ENCODE data around the gene LRP4. TPM values are rescaled to one million over a fixed set of nuclear protein-coding genes. Genes with fewer than 3 reads are reported as not detected.
"Not testable (repeated sequence)": the region's sequence is repeated elsewhere in the genome, so short reads cannot be mapped to it uniquely, and the experiment has no call there.

Gene LRP4
- total RNA-seq, 1 experiment from 2014 or later: 0.32 TPM

GRCh38 chr11:46947399-46948077, 29.2 kb upstream of the LRP4 start:
- DNase-seq (ENCODE audit: low read depth in 1 of 2, low spot score in 2 of 2): no peak
- Histone ChIP-seq H3K36me3 (no peaks in the 10 kb centered on the region), H3K4me3 (no peak overlapping the region), H3K27me3 (replicated peaks) (no peaks in the 10 kb centered on the region), H3K9me3 (replicated peaks) (no peaks in the 10 kb centered on the region), H3K4me1 (replicated peaks) (peaks cover 28% of the 10 kb centered on the region), H3K27ac (no peak overlapping the region)

GRCh38 chr11:46944356-46945075, 26.2 kb upstream of the LRP4 start:
- no peaks in the 10 kb centered on the region for H3K27me3 ChIP-seq (replicated peaks)
- no peaks in the 10 kb centered on the region for H3K36me3 ChIP-seq
- no peaks in the 10 kb centered on the region for H3K9me3 ChIP-seq (replicated peaks)
- no peak overlapping the region for H3K27ac ChIP-seq
- H3K4me3 ChIP-seq: no peak overlapping the region
- no peak for DNase-seq (ENCODE audit: low read depth in 1 of 2, low spot score in 2 of 2)
- peaks cover 22% of the 10 kb centered on the region for H3K4me1 ChIP-seq (replicated peaks)

GRCh38 chr11:46942172-46942571, 23.8 kb upstream of the LRP4 start:
- H3K4me3 ChIP-seq: no peak overlapping the region
- no peaks in the 10 kb centered on the region for H3K36me3 ChIP-seq
- H3K4me1 ChIP-seq (replicated peaks): peaks cover 2% of the 10 kb centered on the region
- no peaks in the 10 kb centered on the region for H3K9me3 ChIP-seq (replicated peaks)
- no peak overlapping the region for H3K27ac ChIP-seq
- DNase-seq (ENCODE audit: low read depth in 1 of 2, low spot score in 2 of 2): no peak
- H3K27me3 ChIP-seq (replicated peaks): no peaks in the 10 kb centered on the region

GRCh38 chr11:46936138-46937110, 18.1 kb upstream of the LRP4 start, which contains the start of gene CSTPP1:
Gene CSTPP1, plus strand, starts transcription at chr11:46936761. Its CDS starts 45 bp downstream, at chr11:46936806.
- H3K27me3 ChIP-seq (replicated peaks): 0 out of 2 replicates have a peak, but pooled peaks cover 2% of the 10 kb centered on the region
- peak within 1 kb of the TSS; percentile 43 for H3K4me3 ChIP-seq
- H3K27ac ChIP-seq: peak within 1 kb of the TSS; percentile 16; the same call in 1 of the 2 replicates
- H3K4me1 ChIP-seq (replicated peaks): peaks cover 4% of the 10 kb centered on the region; the same call in 1 of the 2 replicates
- no peaks in the 10 kb centered on the region for H3K9me3 ChIP-seq (replicated peaks)
- peak; percentile 78 to 95 for DNase-seq (ENCODE audit: low read depth in 1 of 2, low spot score in 2 of 2)
- no peaks in the 10 kb centered on the region for H3K36me3 ChIP-seq

- H3K9me3 ChIP-seq (replicated peaks): no peaks in the 10 kb centered on the region
- H3K27ac ChIP-seq: no peak overlapping the region
- no peak for DNase-seq (ENCODE audit: low read depth in 1 of 2, low spot score in 2 of 2)
These were observed 11.7 kb upstream of the LRP4 start for GRCh38 chr11:46930089-46930488.

GRCh38 chr11:46928701-46929100, 10.4 kb upstream of the LRP4 start:
- not testable (repeated sequence) for H3K27ac ChIP-seq; H3K4me1 ChIP-seq (replicated peaks); H3K27me3 ChIP-seq (replicated peaks); H3K4me3 ChIP-seq; DNase-seq (ENCODE audit: low read depth in 1 of 2, low spot score in 2 of 2); H3K36me3 ChIP-seq; H3K9me3 ChIP-seq (replicated peaks)

More at GRCh38 chr11:46930089-46930488, 11.7 kb upstream of the LRP4 start:
- H3K4me1 ChIP-seq (replicated peaks): no peaks in the 10 kb centered on the region
- no peak overlapping the region for H3K4me3 ChIP-seq
- H3K27me3 ChIP-seq (replicated peaks): 0 out of 2 replicates have a peak, but pooled peaks cover 2% of the 10 kb centered on the region
- no peaks in the 10 kb centered on the region for H3K36me3 ChIP-seq

GRCh38 chr11:46927928-46928327, 9.6 kb upstream of the LRP4 start:
- not testable (repeated sequence) for H3K9me3 ChIP-seq (replicated peaks); DNase-seq (ENCODE audit: low read depth in 1 of 2, low spot score in 2 of 2); H3K27ac ChIP-seq; H3K4me3 ChIP-seq; H3K4me1 ChIP-seq (replicated peaks); H3K36me3 ChIP-seq; H3K27me3 ChIP-seq (replicated peaks)

- DNase-seq (ENCODE audit: low read depth in 1 of 2, low spot score in 2 of 2): peak; percentile 71 to 86
- H3K9me3 ChIP-seq (replicated peaks): 0 out of 2 replicates have a peak, but pooled peaks cover 5% of the 10 kb centered on the region
- no peak overlapping the region for H3K27ac ChIP-seq
- H3K36me3 ChIP-seq: no peaks in the 10 kb centered on the region
- H3K27me3 ChIP-seq (replicated peaks): peaks cover 25% of the 10 kb centered on the region
- H3K4me1 ChIP-seq (replicated peaks): peaks cover 43% of the 10 kb centered on the region
- H3K4me3 ChIP-seq: no peak overlapping the region
These were observed 2.4 kb upstream of the LRP4 start for GRCh38 chr11:46920755-46921154.

- Histone ChIP-seq H3K9me3 (replicated peaks) (0 out of 2 replicates have a peak, but pooled peaks cover 5% of the 10 kb centered on the region), H3K36me3 (no peaks in the 10 kb centered on the region), H3K4me1 (replicated peaks) (peaks cover 43% of the 10 kb centered on the region), H3K27ac (no peak overlapping the region), H3K27me3 (replicated peaks) (peaks cover 28% of the 10 kb centered on the region), H3K4me3 (peak overlapping the region; percentile 48; the same call in 1 of the 2 replicates)
- no peak for DNase-seq (ENCODE audit: low read depth in 1 of 2, low spot score in 2 of 2)
These were observed 601 bp upstream of the LRP4 start for GRCh38 chr11:46918788-46919513.

GRCh38 chr11:46917762-46918082, 628 bp downstream of the LRP4 start:
- Histone ChIP-seq H3K27ac (no peak overlapping the region), H3K27me3 (replicated peaks) (peaks cover 32% of the 10 kb centered on the region), H3K4me1 (replicated peaks) (peaks cover 43% of the 10 kb centered on the region), H3K9me3 (replicated peaks) (0 out of 2 replicates have a peak, but pooled peaks cover 5% of the 10 kb centered on the region), H3K36me3 (no peaks in the 10 kb centered on the region), H3K4me3 (peak overlapping the region; percentile 48)
- no peak for DNase-seq (ENCODE audit: low read depth in 1 of 2, low spot score in 2 of 2)

GRCh38 chr11:46917109-46917761, 1.1 kb downstream of the LRP4 start:
- Histone ChIP-seq H3K27ac (no peak overlapping the region), H3K4me3 (peak overlapping the region; percentile 48), H3K36me3 (no peaks in the 10 kb centered on the region), H3K9me3 (replicated peaks) (0 out of 2 replicates have a peak, but pooled peaks cover 5% of the 10 kb centered on the region), H3K4me1 (replicated peaks) (peaks cover 43% of the 10 kb centered on the region), H3K27me3 (replicated peaks) (peaks cover 32% of the 10 kb centered on the region)
- no peak for DNase-seq (ENCODE audit: low read depth in 1 of 2, low spot score in 2 of 2)

GRCh38 chr11:46916286-46917108, 1.9 kb downstream of the LRP4 start:
- Histone ChIP-seq H3K4me3 (peak overlapping the region; percentile 48), H3K36me3 (no peaks in the 10 kb centered on the region), H3K4me1 (replicated peaks) (peaks cover 43% of the 10 kb centered on the region), H3K27ac (no peak overlapping the region), H3K27me3 (replicated peaks) (peaks cover 32% of the 10 kb centered on the region), H3K9me3 (replicated peaks) (0 out of 2 replicates have a peak, but pooled peaks cover 5% of the 10 kb centered on the region)
- DNase-seq (ENCODE audit: low read depth in 1 of 2, low spot score in 2 of 2): peak; percentile 52 to 57

Measured in SJSA1 (cell line).